Bronchial epithelial cell (primary cell): Measurements from ENCODE around the gene MBP. TPM values are rescaled to one million over a fixed set of nuclear protein-coding genes. Genes with fewer than 3 reads are reported as not detected.
A peak's percentile ranks its signal among the peaks of the same experiment; 100 is the strongest.

ENCODE experiments used
- DNase-seq: peaks from one replicate; pipeline ENCODE4 v3.0.0-alpha.2; 2010; ENCODE audit warnings: low read depth
- FAIRE-seq: peaks from 2 replicates; lab custom pipeline; 2011; peaks lifted over from hg19 to GRCh38; lab: Jason Lieb, UNC
- H3K27me3 ChIP-seq: 2 replicates; pipeline ENCODE4 v1.5.1; 2011; ENCODE audit warnings: low read length; ENCODE audit not compliant: control insufficient read depth, insufficient read depth
- H3K36me3 ChIP-seq: 2 replicates; pipeline ENCODE4 v1.5.1; 2011; ENCODE audit warnings: low read length; ENCODE audit not compliant: control insufficient read depth, insufficient read depth
- H3K4me3 ChIP-seq: 2 replicates; pipeline ENCODE4 v1.5.1; 2011; ENCODE audit warnings: mild to moderate bottlenecking, low read depth, low read length, control low read depth
- CTCF ChIP-seq: IDR thresholded peaks from 2 replicates; pipeline ENCODE4 v1.5.1; 2011; ENCODE audit warnings: mild to moderate bottlenecking, moderate library complexity, low read length, control low read depth, inconsistent platforms; ENCODE audit not compliant: insufficient read depth, severe bottlenecking
- total RNA-seq: library from RNA; depleted of rRNA; stranded (reverse); fragments of >200 nt; gene quantifications from 2 replicates; pipeline ENCODE4 v1.2.1, GENCODE V29; 2014

MBP gene
- total RNA-seq, 1 donor from 2014 or later = 26.6 TPM

- FAIRE-seq = no peak
- no peak for TF ChIP-seq CTCF
- Histone ChIP-seq H3K27me3 (no peaks in the 10 kb centered on the region), H3K36me3 (no peaks in the 10 kb centered on the region), H3K4me3 (no peak overlapping the region)
- DNase-seq = peak; percentile 58
Measured at GRCh38 chr18:77071711-77072292, 60.8 kb downstream of the MBP start.

- no peak for TF ChIP-seq CTCF
- Histone ChIP-seq H3K27me3 (no peaks in the 10 kb centered on the region), H3K4me3 (no peak overlapping the region), H3K36me3 (no peaks in the 10 kb centered on the region)
- DNase-seq (peak; percentile 96), FAIRE-seq (no peak)
Measured at GRCh38 chr18:77071061-77071460, 61.5 kb downstream of the MBP start.

- DNase-seq = no peak
- no peak for FAIRE-seq
- TF ChIP-seq CTCF = no peak
Measured at GRCh38 chr18:77070627-77071026, 62.0 kb downstream of the MBP start.

GRCh38 chr18:77069931-77070330 is 62.7 kb downstream of the MBP start:
- FAIRE-seq (no peak), DNase-seq (no peak)
- no peaks in the 10 kb centered on the region for H3K27me3 ChIP-seq
- H3K4me3 ChIP-seq = no peak overlapping the region
- no peak for TF ChIP-seq CTCF
- H3K36me3 ChIP-seq = no peaks in the 10 kb centered on the region

More at GRCh38 chr18:77070627-77071026, 62.0 kb downstream of the MBP start:
- Histone ChIP-seq H3K4me3 (no peak overlapping the region), H3K36me3 (no peaks in the 10 kb centered on the region), H3K27me3 (no peaks in the 10 kb centered on the region)

GRCh38 chr18:77069482-77069881 is 63.1 kb downstream of the MBP start:
- H3K36me3 ChIP-seq = no peaks in the 10 kb centered on the region
- H3K27me3 ChIP-seq = no peaks in the 10 kb centered on the region
- DNase-seq = no peak
- H3K4me3 ChIP-seq = no peak overlapping the region
- FAIRE-seq = no peak
- TF ChIP-seq CTCF = no peak
